Fibroblast of villous mesenchyme (primary cell): ENCODE results near the gene CAMK1D. TPM values are rescaled to one million over a fixed set of nuclear protein-coding genes. Genes with fewer than 3 reads are reported as not detected.
"Not testable (repeated sequence)": the region's sequence is repeated elsewhere in the genome, so short reads cannot be mapped to it uniquely, and the experiment has no call there.

Experiments used
- DNase-seq: peaks from one replicate; pipeline ENCODE4 v3.0.0-alpha.2; 2010; ENCODE audit warnings: low read depth
- H3K4me3 ChIP-seq: 2 replicates; pipeline ENCODE4 v1.5.1; 2011; ENCODE audit warnings: low read depth, mild to moderate bottlenecking, low read length
- total RNA-seq: library from RNA; depleted of rRNA; stranded (reverse); fragments of >200 nt; gene quantifications from 2 replicates; pipeline ENCODE4 v1.2.3, GENCODE V29; 2012
- TF ChIP-seq, protein P1 (sequence below): IDR thresholded peaks from 2 replicates; pipeline ENCODE4 v1.5.1; 2012; ENCODE audit warnings: low read depth, mild to moderate bottlenecking, low read length; ENCODE audit not compliant: insufficient read depth

The CAMK1D gene
- total RNA-seq, 1 donor: 1.3 TPM

DNA sequence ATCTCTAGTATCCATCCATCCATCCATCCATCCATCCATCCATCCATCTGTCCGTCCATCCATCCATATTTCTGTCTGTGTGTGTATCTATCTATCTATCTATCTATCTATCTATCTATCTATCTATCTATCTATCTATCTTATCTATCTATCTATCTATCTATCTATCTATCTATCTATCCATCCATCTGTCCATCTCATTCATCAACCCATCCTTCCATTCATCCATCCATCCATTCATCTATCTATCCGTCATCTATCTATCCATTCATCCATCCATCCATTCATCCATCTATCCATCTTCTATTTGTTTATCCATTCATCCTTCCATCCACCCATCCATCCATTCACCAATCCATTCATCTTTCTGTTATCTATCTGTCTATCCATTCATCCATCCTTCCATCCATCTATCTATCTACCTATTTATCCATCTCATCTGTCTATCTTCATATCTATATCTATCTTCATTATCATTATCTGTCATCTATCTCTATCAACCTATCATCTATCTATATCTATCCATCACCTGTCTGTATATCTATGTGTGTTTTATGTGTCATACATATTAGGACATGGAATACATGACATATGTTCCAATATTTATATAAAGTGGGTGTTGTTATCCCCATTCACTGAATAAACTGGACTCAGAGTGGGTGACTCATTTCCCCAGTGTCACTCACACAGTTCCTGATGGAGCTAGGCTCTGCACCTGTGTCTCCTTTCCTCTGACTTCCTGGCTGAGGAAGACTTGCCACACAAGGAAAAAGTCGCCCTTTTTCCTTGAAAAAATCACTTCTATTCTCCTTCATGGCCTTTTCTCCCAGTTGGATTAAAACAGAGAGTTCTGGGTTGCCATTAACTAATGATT, 452.1 kb downstream of the CAMK1D start:
- TF ChIP-seq, protein P1, sequence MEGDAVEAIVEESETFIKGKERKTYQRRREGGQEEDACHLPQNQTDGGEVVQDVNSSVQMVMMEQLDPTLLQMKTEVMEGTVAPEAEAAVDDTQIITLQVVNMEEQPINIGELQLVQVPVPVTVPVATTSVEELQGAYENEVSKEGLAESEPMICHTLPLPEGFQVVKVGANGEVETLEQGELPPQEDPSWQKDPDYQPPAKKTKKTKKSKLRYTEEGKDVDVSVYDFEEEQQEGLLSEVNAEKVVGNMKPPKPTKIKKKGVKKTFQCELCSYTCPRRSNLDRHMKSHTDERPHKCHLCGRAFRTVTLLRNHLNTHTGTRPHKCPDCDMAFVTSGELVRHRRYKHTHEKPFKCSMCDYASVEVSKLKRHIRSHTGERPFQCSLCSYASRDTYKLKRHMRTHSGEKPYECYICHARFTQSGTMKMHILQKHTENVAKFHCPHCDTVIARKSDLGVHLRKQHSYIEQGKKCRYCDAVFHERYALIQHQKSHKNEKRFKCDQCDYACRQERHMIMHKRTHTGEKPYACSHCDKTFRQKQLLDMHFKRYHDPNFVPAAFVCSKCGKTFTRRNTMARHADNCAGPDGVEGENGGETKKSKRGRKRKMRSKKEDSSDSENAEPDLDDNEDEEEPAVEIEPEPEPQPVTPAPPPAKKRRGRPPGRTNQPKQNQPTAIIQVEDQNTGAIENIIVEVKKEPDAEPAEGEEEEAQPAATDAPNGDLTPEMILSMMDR: no peak
- no peak for DNase-seq
- no peak overlapping the region for H3K4me3 ChIP-seq

DNA sequence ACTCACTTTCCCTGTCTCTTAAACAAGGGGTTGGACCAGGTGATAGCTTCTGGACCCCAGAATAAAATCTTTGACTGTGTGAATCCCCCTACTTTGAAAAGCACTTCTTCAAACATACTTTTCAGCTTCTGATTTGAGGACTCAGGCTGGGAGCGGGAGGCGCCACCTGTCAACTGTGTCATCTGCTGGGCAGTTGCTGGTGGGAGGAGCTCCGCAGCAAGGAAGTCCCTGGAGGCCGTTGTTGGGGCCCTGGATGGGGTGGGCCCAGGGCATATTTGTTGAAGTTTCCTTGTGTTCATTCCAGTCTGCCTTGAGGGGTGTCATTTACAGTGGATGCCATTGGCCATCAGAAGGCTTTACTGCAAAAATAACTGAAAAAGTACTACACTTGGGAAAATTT, 454.4 kb downstream of the CAMK1D start:
- TF ChIP-seq, protein P1: no peak
- no peak overlapping the region for H3K4me3 ChIP-seq
- DNase-seq: no peak

DNA sequence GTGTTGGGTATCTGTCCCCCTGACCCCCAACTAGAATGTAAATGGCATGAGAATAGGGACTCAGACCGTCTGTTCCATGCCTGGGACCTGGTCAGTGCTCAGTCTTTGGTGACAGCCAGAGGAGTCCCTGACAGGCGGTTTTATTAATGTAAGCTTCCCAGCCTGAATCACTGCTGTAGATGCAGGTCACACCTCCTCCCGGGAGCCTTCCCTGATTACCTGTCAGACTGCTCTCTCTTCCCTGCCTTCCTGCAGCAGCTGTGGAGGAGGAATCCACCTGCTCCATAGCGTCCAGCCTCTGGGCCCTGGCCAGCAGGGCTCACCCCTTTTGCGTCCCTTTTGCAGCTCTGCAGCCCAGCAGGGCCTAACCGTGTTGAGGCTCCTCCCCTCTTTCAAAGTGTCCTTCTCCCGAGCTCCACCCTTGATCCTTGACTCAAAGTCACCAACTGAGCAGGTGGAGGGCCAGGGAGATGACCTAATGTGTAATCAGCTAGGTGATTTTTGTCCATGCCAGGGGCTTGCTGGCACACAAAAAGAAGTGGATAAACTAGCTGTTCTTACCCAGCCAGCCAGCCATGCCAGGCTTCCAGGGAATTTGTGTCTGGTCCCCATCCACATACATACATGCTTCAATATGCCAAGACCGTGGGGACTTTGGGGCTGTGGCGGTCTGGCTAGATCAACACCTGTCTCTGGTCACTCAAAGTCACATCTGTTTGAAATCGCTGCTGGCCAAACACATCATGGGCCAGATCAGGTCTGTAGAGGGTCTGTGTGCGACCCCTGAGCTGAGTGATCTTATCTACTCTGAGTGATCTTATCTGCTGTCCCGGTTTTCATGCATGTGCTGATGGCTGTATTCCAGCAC, 457.1 kb downstream of the CAMK1D start:
- TF ChIP-seq, protein P1: no peak
- no peak overlapping the region for H3K4me3 ChIP-seq
- DNase-seq: no peak

DNA sequence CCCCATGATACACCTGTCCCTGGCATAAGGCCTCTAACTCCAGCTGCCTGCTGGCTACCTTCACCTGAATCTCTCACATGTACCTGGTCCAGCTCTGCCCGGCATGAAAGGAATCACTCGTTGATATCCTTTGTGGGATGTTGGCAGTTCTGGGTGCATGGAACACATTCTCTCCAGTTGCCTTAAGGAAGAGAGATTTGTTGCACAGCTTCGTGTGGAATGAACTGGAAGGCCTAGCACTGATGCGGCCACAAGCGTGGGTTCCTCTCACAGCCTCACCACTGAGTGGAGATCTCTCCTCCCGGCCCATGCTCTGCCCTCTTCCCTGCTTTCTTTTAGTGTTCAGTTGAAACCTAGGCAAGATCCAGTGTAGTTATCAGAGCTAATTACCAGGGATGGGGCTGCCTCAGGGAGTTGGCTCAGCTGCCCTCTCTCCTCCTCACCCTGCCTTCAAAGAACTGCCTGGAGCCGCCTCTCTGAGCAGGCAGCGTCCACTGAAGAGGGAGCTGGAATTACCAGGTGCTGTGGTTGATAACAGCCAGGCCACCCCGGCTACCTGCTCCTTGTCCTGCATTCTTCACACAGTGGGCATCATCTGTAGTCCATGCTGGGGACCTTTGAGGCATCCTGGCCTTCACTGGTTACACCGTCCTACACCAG, 457.9 kb downstream of the CAMK1D start:
- TF ChIP-seq, protein P1: no peak
- no peak for DNase-seq
- H3K4me3 ChIP-seq: no peak overlapping the region

DNA sequence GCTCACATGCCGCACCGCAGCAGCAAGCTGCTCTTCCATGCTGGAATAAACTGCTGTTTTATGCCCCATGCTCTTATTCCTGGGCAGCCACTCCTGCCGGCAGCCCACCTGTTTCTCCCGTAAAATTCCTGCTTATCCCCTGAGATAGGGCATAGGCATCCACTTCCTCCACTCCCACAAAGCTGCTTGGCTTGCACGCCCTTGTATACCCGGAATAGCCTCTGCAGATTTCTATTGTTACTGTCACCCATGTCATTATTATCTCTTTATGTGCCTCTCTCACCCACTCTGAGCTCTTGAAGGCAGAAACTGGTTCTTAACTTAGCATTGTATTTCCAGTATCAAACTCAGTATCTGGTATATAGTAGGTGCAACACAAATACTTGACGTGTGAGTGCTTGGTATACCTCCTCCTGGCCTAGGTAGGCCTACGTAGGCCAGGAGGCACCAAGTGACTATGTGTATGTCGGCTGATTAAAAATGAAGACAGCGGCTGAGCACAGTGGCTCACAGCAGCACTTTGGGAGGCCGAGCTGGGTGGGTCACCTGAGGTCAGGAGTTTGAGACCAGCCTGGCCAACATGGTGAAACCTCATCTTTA, 458.8 kb downstream of the CAMK1D start:
- TF ChIP-seq, protein P1: no peak
- no peak overlapping the region for H3K4me3 ChIP-seq
- no peak for DNase-seq

DNA sequence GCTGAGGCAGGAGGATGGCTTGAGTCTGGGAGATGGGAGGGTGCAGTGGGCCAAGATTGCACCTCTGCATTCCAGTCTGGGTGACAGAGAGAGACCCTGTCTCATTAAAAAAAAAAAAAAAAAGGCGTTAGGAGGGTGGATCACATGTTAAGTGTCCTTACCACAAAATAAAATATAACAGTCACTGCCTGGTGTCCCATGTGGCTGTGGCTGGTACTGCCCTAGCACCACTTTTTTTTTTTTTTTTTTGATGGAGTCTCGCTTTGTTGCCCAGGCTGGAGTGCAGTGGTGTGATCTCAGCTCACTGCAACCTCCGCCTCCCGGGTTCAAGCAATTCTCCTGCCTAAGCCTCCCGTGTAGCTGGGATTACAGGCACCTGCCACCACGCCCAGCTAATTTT, 460.7 kb downstream of the CAMK1D start:
- DNase-seq, H3K4me3 ChIP-seq: not testable (repeated sequence)
